Spinal cord (tissue), 10 donors: ENCODE data around the gene DBNDD2. TPM values are rescaled to one million over a fixed set of nuclear protein-coding genes. Genes with fewer than 3 reads are reported as not detected.
A peak's percentile ranks its signal among the peaks of the same experiment; 100 is the strongest.

Experiments used
- DNase-seq, 6 donors: peaks; one replicate each; pipeline versions ENCODE4 v3.0.0 to v3.0.0-alpha.2; 2013 to 2015; ENCODE audit warnings: low spot score in 6 of 6, low read depth in 4 of 6
- H3K27ac ChIP-seq: one replicate; pipeline ENCODE4 v1.5.1; 2013; ENCODE audit warnings: low read depth, low read length, control low read depth
- H3K27me3 ChIP-seq: one replicate; pipeline ENCODE4 v1.6.1; 2013; ENCODE audit warnings: low read length; ENCODE audit not compliant: control insufficient read depth, insufficient read depth
- H3K36me3 ChIP-seq: one replicate; pipeline ENCODE4 v1.6.1; 2013; ENCODE audit warnings: low read length; ENCODE audit not compliant: control insufficient read depth, insufficient read depth
- H3K4me1 ChIP-seq: one replicate; pipeline ENCODE4 v1.6.1; 2013; ENCODE audit warnings: low read length; ENCODE audit not compliant: control insufficient read depth, insufficient read depth
- H3K4me3 ChIP-seq: one replicate; pipeline ENCODE4 v1.5.1; 2013; ENCODE audit warnings: low read depth, low read length, control low read depth
- H3K9me3 ChIP-seq: one replicate; pipeline ENCODE4 v1.6.1; 2013; ENCODE audit warnings: low read length; ENCODE audit not compliant: control insufficient read depth, insufficient read depth
- WGBS: methylation state at CpG from one replicate; pipeline ENCODE4 v1.1.5; 2013; ENCODE audit warnings: missing lambda C conversion rate; ENCODE audit not compliant: insufficient coverage; 5-methylcytosine and 5-hydroxymethylcytosine counted together
- polyA plus RNA-seq, 2 donors: library from polyadenylated mRNA; unstranded; fragments of 120-200 nt; gene quantifications; one replicate each; pipeline ENCODE4 v1.2.1, GENCODE V29; 2013; ENCODE audit not compliant: insufficient read length in 2 of 2
- total RNA-seq, 2 donors: library from RNA; depleted of rRNA in 1 of 2; stranded (reverse); fragments of 120-200 nt in 1 of 2; fragments of >200 nt in 1 of 2; gene quantifications; one replicate each; pipeline versions ENCODE4 v1.2.3 to v1.2.4, GENCODE V29; 2013 to 2014
- donor health status: healthy.

The DBNDD2 gene
- total and polyA plus RNA-seq, 4 donors: 22.7 to 69.3 (median 50.1) TPM

GRCh38 chr20:45441746-45442145, 33.7 kb downstream of the DBNDD2 start:
- WGBS: no CpG with 5 or more reads among the region's 1 CpG
- no peaks in the 10 kb centered on the region for H3K9me3 ChIP-seq
- DNase-seq: no peak
- no peaks in the 10 kb centered on the region for H3K36me3 ChIP-seq
- peaks cover 5% of the 10 kb centered on the region for H3K4me1 ChIP-seq
- no peaks in the 10 kb centered on the region for H3K27me3 ChIP-seq
- H3K27ac ChIP-seq: no peak overlapping the region
- no peak overlapping the region for H3K4me3 ChIP-seq

DNA sequence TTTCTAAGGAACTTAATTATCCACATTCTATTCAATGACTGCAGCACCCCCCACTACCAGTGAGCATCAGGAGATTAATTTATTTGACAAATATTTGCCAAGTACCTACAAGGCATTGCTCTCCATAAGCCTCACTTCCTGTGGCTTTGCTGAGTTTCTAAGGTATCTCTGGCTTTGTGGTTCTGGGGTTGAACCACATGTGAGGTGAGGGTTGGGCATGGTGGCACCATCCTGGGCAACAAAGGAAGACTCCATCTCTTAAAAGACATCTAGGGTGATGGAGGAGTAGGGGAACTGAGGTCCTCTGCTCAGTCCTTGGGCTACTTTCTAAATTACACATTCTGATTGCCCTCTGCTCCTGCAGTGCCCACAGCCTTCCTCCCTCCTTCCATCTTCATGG, 36.0 kb downstream of the DBNDD2 start:
- Histone ChIP-seq H3K9me3 (no peaks in the 10 kb centered on the region), H3K27ac (no peak overlapping the region), H3K27me3 (no peaks in the 10 kb centered on the region), H3K4me1 (no peaks in the 10 kb centered on the region), H3K36me3 (no peaks in the 10 kb centered on the region), H3K4me3 (no peak overlapping the region)
- no peak for DNase-seq

DNA sequence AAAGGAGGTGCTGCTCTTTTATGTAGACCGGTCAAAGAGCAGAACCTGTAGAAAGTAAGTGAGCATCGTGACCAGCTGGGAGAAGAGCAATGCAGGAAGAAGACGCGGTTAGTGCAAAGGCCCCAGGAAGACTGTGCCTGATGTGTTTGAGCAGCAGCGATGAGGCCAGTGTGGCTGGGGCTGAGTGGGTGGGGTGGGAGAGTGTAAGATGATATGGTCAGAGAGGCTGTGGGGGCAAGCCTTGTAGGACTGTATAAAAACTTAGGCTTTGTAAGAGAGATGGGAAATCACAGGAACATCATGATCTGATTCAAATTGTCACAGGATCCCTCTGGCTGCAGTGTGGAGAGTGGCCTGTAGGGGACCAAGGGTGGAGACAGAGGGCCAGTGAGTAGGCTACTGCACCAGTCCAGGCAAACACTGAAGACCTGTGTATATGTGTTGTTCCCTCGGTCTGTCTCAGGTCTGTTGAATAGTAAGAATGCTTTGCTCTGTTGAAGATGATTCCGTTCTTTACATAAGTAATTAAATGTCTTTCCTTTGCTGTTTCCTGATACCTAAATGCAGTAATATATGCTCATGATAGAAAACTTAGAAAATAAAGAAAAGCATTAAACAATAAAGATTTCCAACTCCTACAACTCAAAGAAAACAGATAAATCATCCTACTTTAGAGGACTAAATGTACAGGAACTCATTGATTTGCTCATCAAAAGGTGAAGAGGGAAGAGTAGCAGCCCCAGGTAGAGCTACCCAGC, 37.9 kb downstream of the DBNDD2 start:
- Histone ChIP-seq H3K27ac (no peak overlapping the region), H3K27me3 (no peaks in the 10 kb centered on the region), H3K4me3 (no peak overlapping the region), H3K4me1 (no peaks in the 10 kb centered on the region), H3K9me3 (no peaks in the 10 kb centered on the region), H3K36me3 (no peaks in the 10 kb centered on the region)
- no peak for DNase-seq
- WGBS: 73% methylated on average over 5 of the region's 7 CpGs

GRCh38 chr20:45448270-45448669, 40.2 kb downstream of the DBNDD2 start:
- Histone ChIP-seq H3K9me3 (no peaks in the 10 kb centered on the region), H3K36me3 (no peaks in the 10 kb centered on the region), H3K27ac (no peak overlapping the region), H3K4me3 (no peak overlapping the region), H3K4me1 (no peaks in the 10 kb centered on the region), H3K27me3 (no peaks in the 10 kb centered on the region)
- DNase-seq: no peak
- WGBS: no CpG with 5 or more reads among the region's 6 CpGs

GRCh38 chr20:45449528-45449927, 41.4 kb downstream of the DBNDD2 start:
- Histone ChIP-seq H3K27me3 (no peaks in the 10 kb centered on the region), H3K36me3 (no peaks in the 10 kb centered on the region), H3K9me3 (no peaks in the 10 kb centered on the region), H3K4me1 (no peaks in the 10 kb centered on the region), H3K4me3 (no peak overlapping the region), H3K27ac (no peak overlapping the region)
- WGBS: 57% methylated on average over 2 of the region's 3 CpGs
- no peak for DNase-seq

- 88% methylated on average over 4 of the region's 5 CpGs for WGBS
- H3K27ac ChIP-seq: no peak overlapping the region
- no peaks in the 10 kb centered on the region for H3K4me1 ChIP-seq
- no peak overlapping the region for H3K4me3 ChIP-seq
- no peaks in the 10 kb centered on the region for H3K36me3 ChIP-seq
- H3K27me3 ChIP-seq: no peaks in the 10 kb centered on the region
- peak in 2 of 6 donors; percentile 15 to 18 for DNase-seq
- H3K9me3 ChIP-seq: no peaks in the 10 kb centered on the region
Measured at GRCh38 chr20:45450097-45450818, 42.2 kb downstream of the DBNDD2 start.

DNA sequence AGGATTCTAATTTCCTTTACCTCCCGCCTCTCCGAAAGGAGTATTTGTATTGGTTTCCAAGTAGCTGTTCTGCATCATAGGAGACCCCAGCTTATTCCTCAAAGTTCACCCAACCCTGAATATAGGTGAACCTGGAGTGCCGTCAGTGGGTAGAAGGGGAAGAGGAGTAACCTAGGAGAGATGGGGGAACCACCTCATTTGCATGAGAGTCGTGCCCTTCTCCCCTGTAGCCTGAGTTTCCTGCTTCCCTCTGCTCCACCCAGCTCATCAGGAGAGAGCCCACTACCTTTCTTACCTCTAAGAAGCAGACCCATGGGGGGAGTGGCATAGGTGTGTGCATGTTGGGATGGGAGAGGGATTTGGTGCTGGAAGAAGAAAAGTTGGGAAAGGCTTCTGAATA, 44.1 kb downstream of the DBNDD2 start:
- H3K9me3 ChIP-seq: no peaks in the 10 kb centered on the region
- H3K27ac ChIP-seq: no peak overlapping the region
- no CpG with 5 or more reads among the region's 4 CpGs for WGBS
- no peaks in the 10 kb centered on the region for H3K27me3 ChIP-seq
- H3K4me1 ChIP-seq: no peaks in the 10 kb centered on the region
- DNase-seq: no peak
- no peak overlapping the region for H3K4me3 ChIP-seq
- H3K36me3 ChIP-seq: no peaks in the 10 kb centered on the region

- Histone ChIP-seq H3K27ac (no peak overlapping the region), H3K4me3 (no peak overlapping the region), H3K27me3 (no peaks in the 10 kb centered on the region), H3K4me1 (no peaks in the 10 kb centered on the region), H3K9me3 (no peaks in the 10 kb centered on the region), H3K36me3 (no peaks in the 10 kb centered on the region)
- DNase-seq: no peak
- WGBS: 69% methylated on average over 2 of the region's 4 CpGs
Measured at GRCh38 chr20:45452772-45453691, 44.9 kb downstream of the DBNDD2 start.

- Histone ChIP-seq H3K27ac (no peak overlapping the region), H3K36me3 (no peaks in the 10 kb centered on the region), H3K4me3 (no peak overlapping the region), H3K27me3 (no peaks in the 10 kb centered on the region), H3K9me3 (no peaks in the 10 kb centered on the region), H3K4me1 (no peaks in the 10 kb centered on the region)
- 13% methylated on average over 6 of the region's 6 CpGs for WGBS
- DNase-seq: peak in 1 of 6 donors; percentile 62
Measured at GRCh38 chr20:45456632-45457031, 48.5 kb downstream of the DBNDD2 start.
